ENCODE measurements around the gene CAMK2N2.

Gene CAMK2N2

DNA sequence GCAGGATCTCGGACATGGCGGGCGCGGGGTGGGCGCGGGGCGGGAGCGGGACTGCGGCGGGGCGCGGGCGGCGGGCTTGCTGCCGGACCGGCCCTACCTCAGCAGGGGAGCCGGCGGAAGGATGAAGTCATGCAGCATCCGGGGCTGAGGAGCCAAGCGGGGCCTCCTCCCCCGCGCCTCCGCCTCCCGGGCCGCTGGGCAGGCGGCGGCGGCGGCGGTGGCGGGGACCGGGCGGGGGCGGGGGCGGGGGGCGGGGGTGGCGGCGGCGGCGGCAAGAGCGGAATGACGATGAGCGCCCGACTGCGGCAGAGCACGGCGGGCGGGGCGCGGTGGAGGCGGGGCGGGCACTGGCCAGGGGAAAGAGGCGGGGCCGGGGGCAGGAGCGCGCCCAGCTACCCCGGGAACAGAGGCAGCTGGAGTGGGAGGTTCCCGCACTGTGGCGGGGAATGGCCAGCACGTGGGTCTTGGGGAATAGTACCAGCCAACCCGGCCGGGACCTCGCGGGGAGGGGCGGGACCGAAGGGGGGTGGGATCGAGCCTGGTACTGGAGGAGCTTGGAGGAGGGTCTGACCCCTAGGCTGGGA lies at the start of gene CAMK2N2:
CAMK2N2 (minus strand) TSS at position 284 of the 584 bp plus-strand sequence; CDS start at position 16, 268 bp downstream.
- H3K4me3 ChIP-seq (ENCODE audit: low read depth, low read length), result peak within 1 kb of the TSS; percentile 53
- TF ChIP-seq, protein P1, sequence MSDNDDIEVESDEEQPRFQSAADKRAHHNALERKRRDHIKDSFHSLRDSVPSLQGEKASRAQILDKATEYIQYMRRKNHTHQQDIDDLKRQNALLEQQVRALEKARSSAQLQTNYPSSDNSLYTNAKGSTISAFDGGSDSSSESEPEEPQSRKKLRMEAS (IDR thresholded peaks at IDR 0.05; ENCODE audit: low read depth, low read length), result peak; percentile 58; the same call in 1 of the 2 replicates
- no peak for TF ChIP-seq MYC (IDR thresholded peaks at IDR 0.05; ENCODE audit: low read depth, low read length)
- DNase-seq (ENCODE audit: low read depth), result peak; percentile 69

- TF ChIP-seq CTCF (IDR thresholded peaks at IDR 0.05; ENCODE audit: low read depth, low read length) (peak; percentile 6), POLR2A (IDR thresholded peaks at IDR 0.05; ENCODE audit: extremely low read depth, insufficient read length) (no peak)
- DNase-seq (ENCODE audit: low read depth), result no peak
- H3K4me3 ChIP-seq (ENCODE audit: low read depth, low read length), result no peak overlapping the region
These were observed 47.4 kb upstream of the CAMK2N2 start for GRCh38 chr3:184308744-184309143.

DNA sequence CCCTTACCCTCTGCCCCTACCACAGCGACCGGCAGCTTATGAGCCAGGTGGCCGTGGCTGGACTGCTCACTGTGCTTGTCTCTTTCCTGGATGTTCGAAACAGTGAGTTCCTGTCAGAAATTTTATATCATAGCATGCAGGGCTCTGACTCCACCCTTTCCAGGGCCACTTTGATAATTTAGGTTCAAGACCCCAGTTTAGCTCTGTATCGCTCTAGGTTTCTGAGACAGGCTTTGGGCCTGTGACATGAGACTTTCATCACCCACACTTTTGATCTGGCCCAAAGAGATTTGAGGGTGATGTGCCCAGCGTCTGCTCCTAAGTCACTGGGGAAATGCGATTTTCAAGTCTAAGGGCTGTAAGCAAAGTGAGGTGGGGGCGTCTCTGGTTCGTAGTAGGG lies 46.6 kb upstream of the CAMK2N2 start:
- TF ChIP-seq MYC (IDR thresholded peaks at IDR 0.05; ENCODE audit: low read depth, low read length) (no peak), CTCF (IDR thresholded peaks at IDR 0.05; ENCODE audit: low read depth, low read length) (no peak), POLR2A (IDR thresholded peaks at IDR 0.05; ENCODE audit: extremely low read depth, insufficient read length) (no peak)
- TF ChIP-seq, protein P1 (IDR thresholded peaks at IDR 0.05; ENCODE audit: low read depth, low read length), result no peak
- no peak overlapping the region for H3K4me3 ChIP-seq (ENCODE audit: low read depth, low read length)
- no peak for DNase-seq (ENCODE audit: low read depth)

DNA sequence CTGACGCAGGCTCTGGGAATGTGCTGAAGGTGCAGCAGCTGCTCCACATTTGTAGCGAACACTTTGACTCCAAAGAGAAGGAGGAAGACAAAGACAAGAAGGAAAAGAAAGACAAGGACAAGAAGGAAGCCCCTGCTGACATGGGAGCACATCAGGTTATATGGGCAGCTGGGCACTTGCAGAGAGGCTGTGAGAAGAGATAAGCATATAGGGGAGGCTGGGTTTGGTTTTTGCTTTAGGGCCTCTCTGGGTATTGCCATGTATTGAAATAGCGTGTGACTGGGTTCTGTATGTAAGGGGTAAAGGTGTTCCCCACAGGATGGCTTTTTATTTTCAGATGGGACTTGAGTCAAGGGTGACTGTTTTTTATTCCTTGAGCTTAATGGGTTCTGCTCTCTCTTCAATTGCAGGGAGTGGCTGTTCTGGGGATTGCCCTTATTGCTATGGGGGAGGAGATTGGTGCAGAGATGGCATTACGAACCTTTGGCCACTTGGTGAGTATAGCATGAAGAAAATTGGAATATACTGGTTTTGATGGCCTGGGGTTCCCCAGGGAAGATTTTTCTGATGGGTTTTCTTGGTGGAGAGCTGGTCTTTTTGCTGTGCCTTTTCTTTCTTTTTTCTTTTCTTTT lies 45.1 kb upstream of the CAMK2N2 start:
- TF ChIP-seq CTCF (IDR thresholded peaks at IDR 0.05; ENCODE audit: low read depth, low read length), result no peak
- TF ChIP-seq MYC (IDR thresholded peaks at IDR 0.05; ENCODE audit: low read depth, low read length), result no peak
- TF ChIP-seq, protein P1 (IDR thresholded peaks at IDR 0.05; ENCODE audit: low read depth, low read length), result no peak
- no peak for TF ChIP-seq POLR2A (IDR thresholded peaks at IDR 0.05; ENCODE audit: extremely low read depth, insufficient read length)
- DNase-seq (ENCODE audit: low read depth), result no peak
- H3K4me3 ChIP-seq (ENCODE audit: low read depth, low read length), result no peak overlapping the region

DNA sequence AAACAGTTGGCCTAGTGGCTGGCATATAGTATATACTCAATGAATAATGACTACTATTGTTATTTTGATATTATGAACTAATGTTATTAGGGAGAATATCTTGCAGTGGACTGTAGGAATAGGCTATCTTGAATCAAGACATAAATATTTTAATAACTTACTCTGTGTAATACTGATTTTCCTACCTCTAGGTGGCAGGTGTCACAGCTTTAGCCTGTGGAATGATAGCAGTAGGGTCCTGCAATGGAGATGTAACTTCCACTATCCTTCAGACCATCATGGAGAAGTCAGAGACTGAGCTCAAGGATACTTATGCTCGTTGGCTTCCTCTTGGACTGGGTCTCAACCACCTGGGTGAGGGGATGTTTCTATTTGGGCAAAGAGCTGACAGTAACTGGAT lies 44.2 kb upstream of the CAMK2N2 start:
- DNase-seq (ENCODE audit: low read depth), result peak; percentile 38
- peak; percentile 40 for TF ChIP-seq CTCF (IDR thresholded peaks at IDR 0.05; ENCODE audit: low read depth, low read length)
- TF ChIP-seq, protein P1 (IDR thresholded peaks at IDR 0.05; ENCODE audit: low read depth, low read length), result no peak
- H3K4me3 ChIP-seq (ENCODE audit: low read depth, low read length), result no peak overlapping the region

DNA sequence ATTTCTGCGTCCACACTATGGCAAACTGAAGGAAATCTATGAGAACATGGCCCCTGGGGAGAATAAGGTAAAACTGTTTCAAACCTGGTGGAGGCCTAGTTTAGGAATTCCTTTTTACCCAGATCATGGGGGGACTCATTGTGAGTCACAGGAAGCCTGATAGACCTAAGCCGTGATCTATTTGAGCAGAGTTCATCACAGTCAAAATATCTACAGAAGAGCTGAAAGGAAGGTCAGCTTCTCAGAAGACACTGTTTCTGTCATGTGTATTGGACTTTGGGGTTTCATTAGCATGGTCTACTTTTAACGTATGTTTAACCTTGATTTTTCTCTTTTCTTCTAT lies 39.0 kb upstream of the CAMK2N2 start:
- DNase-seq (ENCODE audit: low read depth), result no peak
- no peak for TF ChIP-seq POLR2A (IDR thresholded peaks at IDR 0.05; ENCODE audit: extremely low read depth, insufficient read length)
- no peak for TF ChIP-seq CTCF (IDR thresholded peaks at IDR 0.05; ENCODE audit: low read depth, low read length)
- TF ChIP-seq, protein P1 (IDR thresholded peaks at IDR 0.05; ENCODE audit: low read depth, low read length), result no peak
- TF ChIP-seq MYC (IDR thresholded peaks at IDR 0.05; ENCODE audit: low read depth, low read length), result no peak
- peak overlapping the region; percentile 98 for H3K4me3 ChIP-seq (ENCODE audit: low read depth, low read length)

All from NB4 (cell line).